HG02678 (cell line): ENCODE data around the gene TMEM190.
"Not testable (repeated sequence)": the region's sequence is repeated elsewhere in the genome, so short reads cannot be mapped to it uniquely, and the experiment has no call there.

ENCODE experiments used
- ATAC-seq: cut with Tn5 transposase; IDR thresholded peaks from one replicate; pipeline ENCODE4 v1.9.1; 2021; ENCODE audit warnings: mild to moderate bottlenecking, moderate library complexity; ENCODE audit not compliant: unreplicated experiment

Gene TMEM190

DNA sequence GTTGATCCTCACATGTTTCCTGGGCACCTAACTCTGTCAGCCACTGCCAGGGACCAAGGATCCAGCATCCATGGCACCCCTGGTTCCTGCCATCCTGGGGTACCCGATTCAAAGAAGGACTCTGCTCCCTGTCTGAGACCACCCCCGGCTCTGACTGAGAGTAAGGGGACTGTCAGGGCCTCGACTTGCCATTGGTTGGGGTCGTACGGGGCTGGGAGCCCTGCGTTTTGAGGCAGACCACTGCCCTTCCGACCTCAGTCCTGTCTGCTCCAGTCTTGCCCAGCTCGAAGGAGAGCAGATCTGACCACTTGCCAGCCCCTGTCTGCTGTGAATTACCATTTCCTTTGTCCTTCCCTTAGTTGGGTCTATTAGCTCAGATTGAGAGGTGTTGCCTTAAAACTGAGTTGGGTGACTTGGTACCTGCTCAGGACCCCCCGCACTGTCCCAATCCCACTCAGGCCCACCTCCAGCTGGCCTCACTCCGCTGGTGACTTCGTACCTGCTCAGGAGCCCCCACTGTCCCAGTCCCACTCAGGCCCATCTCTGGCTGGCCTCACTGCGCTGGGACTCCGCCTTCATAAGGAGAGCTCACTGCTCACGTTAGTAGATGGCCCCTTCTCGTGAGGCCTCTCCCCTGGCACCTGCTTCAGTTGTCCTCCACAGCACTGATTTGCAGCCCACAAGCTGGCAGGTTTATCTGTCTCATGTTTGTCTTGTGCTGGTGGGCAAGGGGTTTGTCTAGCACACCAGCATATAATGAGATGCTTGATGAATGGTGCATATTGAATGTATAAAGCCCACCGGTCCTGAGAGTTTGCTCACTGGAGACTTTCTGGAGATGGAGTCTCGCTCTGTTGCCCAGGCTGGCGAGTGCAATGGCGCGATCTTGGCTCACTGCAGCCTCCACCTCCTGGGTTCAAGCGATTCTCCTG is 13.0 kb downstream of the TMEM190 start:
- ATAC-seq: no peak

- ATAC-seq: no peak
Observed at GRCh38 chr19:55390461-55390880, 13.8 kb downstream of the TMEM190 start.

DNA sequence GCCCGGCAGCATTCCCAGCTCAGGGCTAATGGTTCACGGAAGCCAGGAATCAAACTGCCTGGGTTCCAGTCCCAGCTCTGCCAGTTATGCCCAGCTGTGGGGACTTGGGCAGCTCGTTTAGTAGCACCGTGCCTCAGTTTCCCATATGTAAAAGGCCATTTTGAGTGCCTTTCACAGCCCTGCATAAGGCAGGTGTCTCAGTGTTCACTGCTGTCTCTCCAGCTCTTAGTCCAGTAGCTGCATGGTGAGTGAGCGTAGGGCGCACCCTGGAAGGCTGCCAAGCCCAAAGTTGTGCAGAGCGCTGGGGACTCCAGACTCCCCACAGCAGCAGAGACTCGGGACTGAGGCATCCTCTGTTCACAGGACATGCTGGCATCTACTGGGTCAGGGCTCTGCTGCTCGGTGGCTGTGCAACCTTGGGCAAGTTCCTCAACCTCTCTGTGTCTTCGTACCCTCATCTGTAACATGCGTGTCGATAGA is 14.6 kb downstream of the TMEM190 start:
- no peak for ATAC-seq

GRCh38 chr19:55391702-55392615 is 15.3 kb downstream of the TMEM190 start:
- no peak for ATAC-seq

DNA sequence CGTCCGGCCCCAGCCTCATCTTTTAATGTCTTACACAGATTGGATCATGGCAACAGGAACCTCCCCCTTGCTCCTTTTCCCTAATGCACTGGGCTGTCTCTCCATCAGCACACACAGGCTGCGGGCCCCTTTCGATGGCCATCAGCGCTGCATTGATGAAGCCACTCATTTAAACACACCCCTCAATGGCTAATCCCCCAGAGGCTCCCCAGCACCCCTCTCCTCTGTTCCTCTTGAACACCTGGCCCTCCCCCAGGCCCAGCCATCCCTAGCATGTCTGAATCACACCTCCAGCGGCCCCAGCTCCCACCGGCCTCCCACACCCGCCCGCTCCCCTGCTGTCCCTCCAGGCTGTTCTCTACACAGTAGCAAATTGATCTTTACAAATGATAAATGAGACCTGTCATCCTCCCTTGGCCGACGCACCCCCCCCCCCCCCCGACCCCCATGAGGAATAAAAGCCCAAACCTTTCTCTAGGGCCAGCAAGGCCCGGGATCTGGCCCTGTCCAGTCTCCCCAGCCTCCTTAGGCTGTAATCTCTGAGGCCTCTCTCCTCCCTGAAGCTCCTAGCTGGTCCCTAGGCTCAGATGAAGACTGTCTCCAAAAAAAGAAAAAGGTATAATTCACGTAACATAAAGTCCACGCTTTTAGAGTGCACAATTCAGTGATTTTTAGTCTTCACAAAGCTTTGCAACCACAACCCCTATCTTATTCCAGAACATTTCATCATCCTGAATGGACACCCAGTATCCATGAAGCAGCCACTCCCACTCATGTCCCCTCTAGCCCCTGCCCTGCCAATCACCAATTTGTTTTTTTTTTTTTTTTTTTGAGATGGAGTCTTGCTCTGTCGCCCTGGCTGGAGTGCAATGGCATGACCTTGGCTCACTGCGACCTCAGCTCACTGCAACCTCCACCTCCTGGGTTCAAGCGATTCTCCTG is 16.5 kb downstream of the TMEM190 start:
- ATAC-seq: no peak

- ATAC-seq: no peak
Observed at GRCh38 chr19:55398200-55398925, 21.7 kb downstream of the TMEM190 start.

DNA sequence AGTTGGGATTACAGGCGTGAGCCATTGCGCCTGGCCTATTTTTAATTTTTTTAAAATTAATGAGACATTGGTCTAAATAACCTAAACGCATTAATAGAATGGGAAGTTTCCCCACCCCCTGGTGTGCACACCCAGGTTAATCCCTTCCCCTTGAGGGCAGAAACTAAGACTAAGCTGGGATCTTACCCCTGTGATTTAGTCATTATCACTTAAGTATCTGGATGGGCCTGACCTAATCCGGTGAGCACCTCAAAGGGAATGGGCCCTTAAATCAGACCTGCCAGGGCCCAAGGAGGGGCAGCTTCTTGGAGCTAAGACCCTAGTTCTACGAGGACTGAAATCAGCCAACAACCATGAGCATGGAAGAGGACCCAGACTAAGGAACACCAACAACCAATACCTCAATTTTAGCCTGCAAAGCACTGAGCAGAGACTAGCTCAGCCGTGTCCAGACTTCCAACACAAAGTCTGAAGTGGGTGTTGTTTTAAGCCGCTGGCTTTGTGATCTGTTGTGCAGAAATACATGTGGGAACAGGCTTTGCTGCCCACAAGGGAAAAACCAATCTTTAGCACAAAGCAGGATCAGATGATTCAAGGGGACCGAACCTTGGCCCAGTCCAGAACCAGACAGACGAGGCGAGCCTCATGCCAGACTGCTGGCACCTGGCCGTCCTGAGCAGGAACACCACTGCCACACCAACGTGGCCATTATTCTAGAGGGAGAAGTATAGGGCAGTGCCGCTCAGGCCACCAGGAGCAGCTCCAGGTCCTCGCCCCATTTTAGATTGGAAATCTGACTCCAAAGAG is 23.9 kb downstream of the TMEM190 start:
- no peak for ATAC-seq

DNA sequence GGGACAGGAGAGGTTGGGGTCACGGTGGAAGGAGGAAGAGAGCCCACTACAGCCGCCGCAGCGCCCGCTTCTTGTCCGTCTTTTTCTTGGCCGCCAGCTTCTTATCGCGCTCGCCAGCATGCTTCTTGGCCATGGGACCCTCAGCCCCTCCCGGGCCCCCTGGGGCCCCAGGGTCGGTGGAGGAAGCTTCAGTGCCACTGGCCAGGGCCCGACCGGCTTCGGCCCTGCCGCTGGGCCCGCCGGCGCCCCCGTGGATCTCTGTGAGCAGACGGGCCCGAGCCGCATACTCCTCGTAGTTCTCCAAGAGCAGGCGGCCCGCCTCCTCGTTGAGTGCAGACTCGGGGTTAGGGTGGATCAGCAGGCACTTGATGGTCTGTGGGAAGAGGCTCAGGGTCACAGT is 24.8 kb downstream of the TMEM190 start:
- ATAC-seq: not testable (repeated sequence)

DNA sequence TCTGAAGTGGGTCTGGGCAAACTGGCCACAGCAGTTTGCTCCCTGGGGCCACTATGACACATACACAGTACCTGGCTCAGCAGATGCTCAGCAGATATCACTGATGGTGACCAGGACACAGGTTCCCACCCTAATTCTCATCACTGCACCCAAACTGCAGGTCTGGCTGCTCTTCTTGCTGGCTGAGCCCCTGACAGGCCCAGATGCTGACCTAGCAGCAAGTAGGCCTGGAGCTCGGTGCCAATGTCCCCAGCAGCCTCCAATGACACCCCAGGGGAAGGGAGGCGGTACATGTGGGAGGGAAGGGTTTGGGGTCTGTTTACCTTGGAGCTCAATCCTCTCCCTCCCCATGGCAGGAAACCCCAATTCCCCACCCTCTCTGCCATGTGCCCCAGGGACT is 25.9 kb downstream of the TMEM190 start:
- ATAC-seq: no peak

GRCh38 chr19:55405638-55406037 is 29.0 kb downstream of the TMEM190 start:
- no peak for ATAC-seq

DNA sequence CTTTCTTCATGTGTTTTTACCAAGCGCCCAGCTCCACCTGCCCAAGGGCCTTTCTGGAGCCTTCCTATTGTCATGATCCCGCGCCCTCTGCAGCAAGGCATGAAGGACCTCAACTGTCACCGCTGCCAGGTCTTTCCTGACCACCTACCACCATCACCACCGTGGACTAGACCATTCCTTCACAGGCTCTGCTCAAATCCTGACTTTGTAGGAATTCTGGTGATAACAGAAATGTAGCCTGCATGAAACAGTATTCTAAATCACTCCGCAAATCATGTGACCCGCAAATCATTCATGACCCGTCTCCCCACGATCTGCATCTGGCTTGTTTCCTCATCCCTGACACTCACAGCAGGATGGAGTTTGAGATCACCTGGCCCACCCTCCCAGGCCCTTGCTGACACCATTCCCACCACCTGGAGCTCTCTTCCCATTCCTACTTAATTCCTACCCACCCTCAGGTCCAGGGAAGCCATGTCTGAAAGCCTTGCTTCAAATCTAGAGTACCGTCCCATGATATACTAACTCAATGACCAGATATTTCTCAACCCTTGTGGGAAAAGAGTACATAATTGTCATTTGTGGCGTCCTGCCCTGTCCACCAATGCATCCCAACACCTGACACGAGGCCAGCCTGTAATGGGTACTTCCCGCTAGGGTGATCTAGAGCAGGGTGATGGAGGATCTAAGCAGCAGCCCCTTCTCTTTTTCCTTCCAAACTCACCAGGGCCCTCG is 29.6 kb downstream of the TMEM190 start:
- ATAC-seq: no peak

DNA sequence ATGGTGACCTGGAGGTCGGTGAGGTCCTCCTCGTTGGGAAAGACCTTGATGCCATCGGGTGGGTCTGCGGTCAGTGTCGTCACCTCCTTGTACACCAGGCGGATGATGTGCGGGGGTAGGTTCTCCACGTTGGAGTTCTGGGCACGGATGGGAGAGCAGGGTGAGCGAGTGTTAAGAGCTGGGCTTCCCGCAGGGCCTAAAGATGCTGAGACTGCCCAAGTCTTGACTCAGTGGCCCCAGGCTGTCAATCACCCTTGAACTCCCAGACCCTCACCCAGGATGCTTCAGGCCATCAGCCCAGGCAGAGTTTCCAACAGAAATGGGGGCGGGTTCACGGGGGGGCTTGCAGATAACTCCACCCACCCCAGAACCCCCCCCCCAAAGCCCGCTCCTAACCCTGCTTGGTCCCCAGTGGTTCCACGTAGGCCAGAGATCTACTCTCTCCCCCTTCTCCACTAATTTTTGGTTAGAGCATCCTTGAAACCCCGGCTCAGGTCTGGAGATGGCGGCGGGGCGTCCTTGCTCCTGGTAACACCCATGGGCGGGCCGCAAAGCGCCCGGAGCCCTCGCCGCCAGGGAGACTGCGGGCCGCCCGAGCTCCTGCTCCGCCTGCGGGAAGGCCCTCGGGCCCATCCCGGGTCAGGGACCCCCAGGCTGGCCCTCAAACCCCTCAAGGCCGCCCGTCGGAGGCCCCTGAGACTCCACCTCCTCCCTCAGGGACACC is 30.4 kb downstream of the TMEM190 start:
- ATAC-seq: peak; percentile 8

DNA sequence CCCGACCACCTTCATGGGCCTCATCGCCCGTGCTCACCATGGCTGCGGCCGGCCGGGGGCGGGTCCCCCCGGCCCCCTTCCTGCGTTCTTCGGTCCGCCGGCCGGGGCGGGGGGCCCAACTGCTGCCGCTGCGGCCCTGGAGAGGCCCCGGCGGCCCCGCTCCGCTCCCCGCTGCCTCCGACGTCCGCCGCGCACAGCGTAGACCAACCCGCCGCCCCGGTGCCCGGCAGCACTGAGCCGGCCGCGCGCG is 30.8 kb downstream of the TMEM190 start, which contains the start of gene UBE2S:
Gene UBE2S, minus strand, starts transcription at position 239 of the 250 bp plus-strand sequence. Its CDS starts 199 bp downstream, at position 40.
- ATAC-seq: peak; percentile 11

DNA sequence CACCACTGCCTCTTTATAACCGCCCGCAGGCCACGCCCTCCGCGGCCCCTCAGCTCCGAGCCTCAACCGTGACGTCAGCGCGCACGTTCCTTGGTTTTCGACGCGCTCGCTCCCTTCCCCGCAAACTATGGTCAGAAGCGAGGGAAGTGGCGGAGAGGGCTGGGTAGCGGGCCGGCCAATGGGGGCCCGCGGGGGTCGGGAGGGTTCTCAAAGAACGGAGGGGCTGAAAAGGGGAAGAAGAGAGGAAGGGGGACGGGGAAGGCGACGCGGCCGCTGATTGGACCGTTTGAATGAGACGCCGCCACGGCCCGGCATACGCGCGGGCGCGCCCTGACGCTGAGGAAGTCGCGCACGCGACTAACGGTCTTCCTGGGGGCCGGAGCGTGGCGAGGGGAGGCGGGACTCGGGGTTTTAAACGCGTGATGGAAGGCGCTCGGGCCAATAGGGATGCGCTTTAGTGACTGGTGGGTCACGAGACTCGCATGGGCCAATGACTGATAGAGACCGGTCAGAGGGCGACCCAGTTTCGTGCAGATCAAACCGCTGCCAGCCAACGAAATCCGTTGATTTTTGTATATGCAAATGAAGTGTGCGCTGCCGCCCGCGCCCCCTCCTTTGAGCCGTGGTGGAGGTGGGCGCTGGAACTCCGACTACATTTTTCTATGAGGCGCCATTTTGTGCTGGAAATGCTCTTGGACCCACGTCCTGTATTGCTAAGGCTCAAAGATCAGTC is 31.3 kb downstream of the TMEM190 start:
- peak; percentile 82 for ATAC-seq

DNA sequence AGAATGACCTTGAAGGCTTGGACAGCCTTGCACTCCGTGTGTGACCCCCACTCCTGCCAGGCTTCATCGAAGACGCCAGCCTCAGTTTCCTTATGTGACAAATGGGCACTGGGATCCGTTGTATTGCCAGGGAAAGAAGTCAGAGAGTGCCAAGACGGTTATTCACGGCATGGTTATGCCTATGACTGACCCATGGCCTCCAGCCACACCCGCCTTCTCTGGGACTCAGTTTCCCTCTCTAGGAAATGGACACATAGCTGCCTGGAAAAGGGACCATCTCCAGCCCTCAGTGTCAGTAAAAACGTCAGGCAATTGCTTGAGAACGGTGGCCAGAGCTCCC is 31.9 kb downstream of the TMEM190 start:
- ATAC-seq: no peak

DNA sequence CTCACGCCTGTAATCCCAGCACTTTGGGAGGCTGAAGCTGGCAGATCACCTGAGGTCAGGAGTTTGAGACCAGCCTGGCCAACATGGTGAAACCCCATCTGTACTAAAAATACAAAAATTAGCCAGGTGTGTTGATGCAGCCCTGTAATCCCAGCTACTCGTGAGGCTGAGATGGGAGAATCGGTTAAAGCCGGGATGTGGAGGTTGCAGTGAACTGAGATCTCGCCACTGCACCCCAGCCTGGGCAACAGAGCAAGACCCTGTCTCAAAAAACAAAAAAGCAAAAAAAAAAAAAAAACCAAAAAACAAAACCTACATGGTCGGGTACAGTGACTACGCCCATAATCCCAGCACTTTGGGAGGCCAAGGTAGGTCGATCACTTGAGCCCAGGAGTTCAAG is 32.6 kb downstream of the TMEM190 start:
- ATAC-seq: not testable (repeated sequence)

DNA sequence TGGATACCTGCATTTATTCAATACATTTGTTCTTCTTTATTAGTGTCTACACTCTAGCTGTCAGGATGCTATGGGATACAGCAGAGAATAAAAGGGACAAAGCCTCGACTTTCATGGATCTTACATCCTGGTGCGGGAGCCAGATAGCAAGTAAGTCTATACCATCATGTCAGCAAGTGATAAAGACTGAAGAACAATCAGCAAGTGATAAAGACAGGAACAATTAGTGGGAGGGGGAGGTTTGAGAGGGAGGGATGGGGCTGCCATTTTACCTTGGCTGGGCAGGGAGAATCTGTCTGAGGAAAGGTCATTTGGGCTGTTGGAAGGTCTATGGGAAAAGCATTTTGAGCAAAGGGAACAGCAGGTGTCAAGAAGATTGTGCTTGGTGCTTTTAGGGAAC is 33.5 kb downstream of the TMEM190 start:
- ATAC-seq: no peak
